ENCODE data around the gene SRC.

- no peak for TF ChIP-seq POLR2A (IDR thresholded peaks at IDR 0.05; ENCODE audit: low read length)
- TF ChIP-seq GATA1 (IDR thresholded peaks at IDR 0.05; ENCODE audit: low read depth, low read length) = no peak
Measured at GRCh38 chr20:37372441-37372840, 26.5 kb downstream of the SRC start.

Measured in erythroblast (primary cell).